ENCODE results near the gene GPBP1L1. TPM values are rescaled to one million over a fixed set of nuclear protein-coding genes. Genes with fewer than 3 reads are reported as not detected.

GPBP1L1 gene
- total RNA-seq, 1 experiment from 2014 or later: 110 TPM

DNA sequence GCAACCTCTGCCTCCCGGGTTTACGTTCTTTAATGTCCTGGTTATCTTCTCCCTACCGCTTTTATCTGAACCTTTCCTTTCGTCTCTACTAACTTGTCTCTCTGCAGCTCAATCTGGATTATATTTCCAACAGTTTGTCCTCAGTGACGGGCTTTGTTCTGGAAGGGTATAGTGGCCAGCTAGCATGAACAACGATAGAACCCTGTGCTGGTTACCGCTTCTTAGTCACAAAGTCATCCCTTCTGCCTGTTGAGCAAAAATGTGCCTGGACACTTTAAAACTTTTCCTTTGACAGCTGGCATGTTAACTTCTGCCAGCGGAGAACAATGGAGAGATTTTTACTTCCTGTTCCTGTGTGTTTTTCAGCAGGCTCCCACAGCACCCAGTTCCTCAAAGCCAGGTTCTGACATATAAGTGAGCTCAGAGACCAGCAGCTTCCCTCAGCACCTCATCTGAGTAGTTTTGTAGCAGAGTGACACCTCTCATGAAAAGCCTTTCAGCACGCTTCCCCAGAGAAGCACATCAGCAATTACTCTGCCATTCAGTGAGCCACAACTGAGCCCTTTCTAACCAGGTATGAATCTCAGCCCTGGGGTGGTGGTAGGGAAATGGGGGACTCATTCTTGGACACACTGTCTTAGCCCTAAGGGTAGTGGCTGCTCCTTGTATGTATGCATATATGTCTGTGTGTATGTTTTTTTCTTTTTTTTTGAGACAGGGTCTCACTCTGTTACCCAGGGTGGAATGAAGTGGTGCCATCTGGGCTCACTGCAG, 38.9 kb downstream of the GPBP1L1 start:
- peaks cover 41% of the 10 kb centered on the region for H3K79me2 ChIP-seq (ENCODE audit: insufficient read depth, low read length)
- ATAC-seq: no peak

DNA sequence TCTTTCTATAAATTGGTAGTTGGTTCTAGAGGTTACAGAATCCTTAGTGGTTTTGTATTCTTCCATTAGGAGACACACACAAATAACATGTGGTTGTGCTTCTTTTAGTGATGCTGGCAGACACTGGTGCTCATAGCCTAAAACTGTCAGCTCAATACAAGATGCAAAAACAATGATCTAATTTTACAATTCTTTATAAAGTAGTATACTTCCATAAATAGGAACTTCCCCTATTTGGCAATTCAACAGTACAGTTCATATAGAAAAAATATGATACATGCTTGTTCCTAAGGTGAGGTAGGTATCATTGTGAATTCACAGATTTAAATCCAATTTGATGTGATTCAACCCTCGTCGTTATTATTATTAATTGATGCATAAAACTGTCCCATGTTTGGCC, 41.7 kb downstream of the GPBP1L1 start:
- no peak overlapping the region for H3K4me3 ChIP-seq (replicated peaks in 1 of 2; ENCODE audit: low read depth in 1 of 2, low read length in 2 of 2)
- H3K9ac ChIP-seq (ENCODE audit: low read length): no peak overlapping the region
- ChIA-PET RAD21 (ENCODE audit: low non-redundant PET in 1 of 2, low total read pairs in 2 of 2, uncharacterized antibody in 2 of 2, unreplicated experiment in 2 of 2) (no interaction called here), CTCF (no interaction called here), POLR2A (no interaction called here)
- H3K27ac ChIP-seq (ENCODE audit: low read depth, low read length): peak overlapping the region; percentile 2; the same call in 1 of the 2 replicates
- peaks cover 29% of the 10 kb centered on the region for H3K79me2 ChIP-seq (ENCODE audit: insufficient read depth, low read length)
- no peaks in the 10 kb centered on the region for H3K9me2 ChIP-seq (ENCODE audit: insufficient read depth)
- no TSS peak for BruUV-seq (replicated peaks)
- peaks cover 3 to 7% of the 10 kb centered on the region in 2 experiments; a peak in 3 of 4 replicates for H3K4me1 ChIP-seq (ENCODE audit: control insufficient read depth in 1 of 2, insufficient read depth in 2 of 2, low read length in 2 of 2)
- ATAC-seq (no peak), DNase-seq (ENCODE audit: low read depth, low spot score) (no peak)
- intact Hi-C loops (cut with micrococcal nuclease): loop anchor here (2.0 to 10.0 kb wide), 2 partner anchors 200 to 236 kb away; no protein-coding TSS in a partner anchor
- no peak overlapping the region for H3K4me2 ChIP-seq (ENCODE audit: low read length)
- H3K9me3 ChIP-seq (ENCODE audit: control insufficient read depth in 1 of 2, insufficient read depth in 1 of 2, low read depth in 1 of 2, low read length in 2 of 2): no peaks in the 10 kb centered on the region
- TF ChIP-seq, protein P1, sequence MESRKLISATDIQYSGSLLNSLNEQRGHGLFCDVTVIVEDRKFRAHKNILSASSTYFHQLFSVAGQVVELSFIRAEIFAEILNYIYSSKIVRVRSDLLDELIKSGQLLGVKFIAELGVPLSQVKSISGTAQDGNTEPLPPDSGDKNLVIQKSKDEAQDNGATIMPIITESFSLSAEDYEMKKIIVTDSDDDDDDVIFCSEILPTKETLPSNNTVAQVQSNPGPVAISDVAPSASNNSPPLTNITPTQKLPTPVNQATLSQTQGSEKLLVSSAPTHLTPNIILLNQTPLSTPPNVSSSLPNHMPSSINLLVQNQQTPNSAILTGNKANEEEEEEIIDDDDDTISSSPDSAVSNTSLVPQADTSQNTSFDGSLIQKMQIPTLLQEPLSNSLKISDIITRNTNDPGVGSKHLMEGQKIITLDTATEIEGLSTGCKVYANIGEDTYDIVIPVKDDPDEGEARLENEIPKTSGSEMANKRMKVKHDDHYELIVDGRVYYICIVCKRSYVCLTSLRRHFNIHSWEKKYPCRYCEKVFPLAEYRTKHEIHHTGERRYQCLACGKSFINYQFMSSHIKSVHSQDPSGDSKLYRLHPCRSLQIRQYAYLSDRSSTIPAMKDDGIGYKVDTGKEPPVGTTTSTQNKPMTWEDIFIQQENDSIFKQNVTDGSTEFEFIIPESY (IDR thresholded peaks at IDR 0.05; ENCODE audit: extremely low read depth, insufficient replicate concordance, low read length): no peak
- TF ChIP-seq, protein P2, sequence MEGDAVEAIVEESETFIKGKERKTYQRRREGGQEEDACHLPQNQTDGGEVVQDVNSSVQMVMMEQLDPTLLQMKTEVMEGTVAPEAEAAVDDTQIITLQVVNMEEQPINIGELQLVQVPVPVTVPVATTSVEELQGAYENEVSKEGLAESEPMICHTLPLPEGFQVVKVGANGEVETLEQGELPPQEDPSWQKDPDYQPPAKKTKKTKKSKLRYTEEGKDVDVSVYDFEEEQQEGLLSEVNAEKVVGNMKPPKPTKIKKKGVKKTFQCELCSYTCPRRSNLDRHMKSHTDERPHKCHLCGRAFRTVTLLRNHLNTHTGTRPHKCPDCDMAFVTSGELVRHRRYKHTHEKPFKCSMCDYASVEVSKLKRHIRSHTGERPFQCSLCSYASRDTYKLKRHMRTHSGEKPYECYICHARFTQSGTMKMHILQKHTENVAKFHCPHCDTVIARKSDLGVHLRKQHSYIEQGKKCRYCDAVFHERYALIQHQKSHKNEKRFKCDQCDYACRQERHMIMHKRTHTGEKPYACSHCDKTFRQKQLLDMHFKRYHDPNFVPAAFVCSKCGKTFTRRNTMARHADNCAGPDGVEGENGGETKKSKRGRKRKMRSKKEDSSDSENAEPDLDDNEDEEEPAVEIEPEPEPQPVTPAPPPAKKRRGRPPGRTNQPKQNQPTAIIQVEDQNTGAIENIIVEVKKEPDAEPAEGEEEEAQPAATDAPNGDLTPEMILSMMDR (IDR thresholded peaks at IDR 0.05 in 2 of 3, conservative IDR thresholded peaks at IDR 0.05 in 1 of 3; ENCODE audit: borderline replicate concordance in 1 of 3, insufficient read depth in 1 of 3, low read depth in 2 of 3, low read length in 2 of 3): no peak
- TF ChIP-seq, protein P3, sequence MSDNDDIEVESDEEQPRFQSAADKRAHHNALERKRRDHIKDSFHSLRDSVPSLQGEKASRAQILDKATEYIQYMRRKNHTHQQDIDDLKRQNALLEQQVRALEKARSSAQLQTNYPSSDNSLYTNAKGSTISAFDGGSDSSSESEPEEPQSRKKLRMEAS (IDR thresholded peaks at IDR 0.05): no peak
- TF ChIP-seq YY1 (IDR thresholded peaks at IDR 0.05; ENCODE audit: extremely low read depth, insufficient replicate concordance, low read depth, low read length) (no peak), RAD21 (IDR thresholded peaks at IDR 0.05; ENCODE audit: low read depth) (no peak), CEBPB (IDR thresholded peaks at IDR 0.05; ENCODE audit: low read depth) (no peak)
- peaks cover 17 to 26% of the 10 kb centered on the region in 2 experiments; a peak in 3 of 4 replicates for H3K36me3 ChIP-seq (ENCODE audit: control insufficient read depth in 1 of 2, insufficient read depth in 2 of 2, low read length in 2 of 2)
- H4K20me1 ChIP-seq (ENCODE audit: insufficient read depth): no peaks in the 10 kb centered on the region
- H2AFZ ChIP-seq (ENCODE audit: low read depth, low read length, poor library complexity, severe bottlenecking): no peak overlapping the region
- no peaks in the 10 kb centered on the region for H3K27me3 ChIP-seq (ENCODE audit: insufficient read depth, low read length)

More for the DNA sequence above, 38.9 kb downstream of the GPBP1L1 start:
- no TSS peak for BruUV-seq (replicated peaks)
- intact Hi-C loops (cut with micrococcal nuclease): loop anchor here (10.0 kb wide), 1 partner anchor 197 kb away; no protein-coding TSS in a partner anchor
- H3K9ac ChIP-seq (ENCODE audit: low read length): no peak overlapping the region
- no peaks in the 10 kb centered on the region for H3K27me3 ChIP-seq (ENCODE audit: insufficient read depth, low read length)
- H3K27ac ChIP-seq (ENCODE audit: low read depth, low read length): no peak overlapping the region
- CTCF ChIA-PET: no interaction called here
- no peaks in the 10 kb centered on the region for H3K9me2 ChIP-seq (ENCODE audit: insufficient read depth)
- H4K20me1 ChIP-seq (ENCODE audit: insufficient read depth): no peaks in the 10 kb centered on the region
- DNase-seq (ENCODE audit: low read depth, low spot score): no peak
- H3K36me3 ChIP-seq (ENCODE audit: control insufficient read depth in 1 of 2, insufficient read depth in 2 of 2, low read length in 2 of 2): peaks cover 20 to 28% of the 10 kb centered on the region in 2 experiments; a peak in 2 of 4 replicates
- no peak overlapping the region for H3K4me2 ChIP-seq (ENCODE audit: low read length)
- RAD21 ChIA-PET (ENCODE audit: low non-redundant PET in 1 of 2, low total read pairs in 2 of 2, uncharacterized antibody in 2 of 2, unreplicated experiment in 2 of 2): no interaction called here
- no peak for TF ChIP-seq EZH2 (IDR thresholded peaks at IDR 0.05)
- no peak for TF ChIP-seq ELF1 (IDR thresholded peaks at IDR 0.05; ENCODE audit: borderline replicate concordance, low read depth)
- no peak for TF ChIP-seq SRF (IDR thresholded peaks at IDR 0.05; ENCODE audit: low read depth)
- TF ChIP-seq TCF7L2 (IDR thresholded peaks at IDR 0.05; ENCODE audit: borderline replicate concordance, extremely low read depth, insufficient read depth, insufficient read length): no peak
- TF ChIP-seq POLR2AphosphoS5 (IDR thresholded peaks at IDR 0.05; ENCODE audit: low read depth, low read length): no peak
- no peak for TF ChIP-seq YY1 (IDR thresholded peaks at IDR 0.05; ENCODE audit: extremely low read depth, insufficient replicate concordance, low read depth, low read length)
- TF ChIP-seq JUND (IDR thresholded peaks at IDR 0.05): no peak
- no peak for TF ChIP-seq FOSL1 (IDR thresholded peaks at IDR 0.05; ENCODE audit: low read depth)
- TF ChIP-seq POLR2A (IDR thresholded peaks at IDR 0.05; ENCODE audit: borderline replicate concordance, extremely low read depth, insufficient read depth, insufficient read length): no peak
- H3K9me3 ChIP-seq (ENCODE audit: control insufficient read depth in 1 of 2, insufficient read depth in 1 of 2, low read depth in 1 of 2, low read length in 2 of 2): no peaks in the 10 kb centered on the region
- H3K4me1 ChIP-seq (ENCODE audit: control insufficient read depth in 1 of 2, insufficient read depth in 2 of 2, low read length in 2 of 2): peaks cover 3 to 7% of the 10 kb centered on the region in 2 experiments; a peak in 3 of 4 replicates
- H2AFZ ChIP-seq (ENCODE audit: low read depth, low read length, poor library complexity, severe bottlenecking): no peak overlapping the region
- H3K4me3 ChIP-seq (replicated peaks in 1 of 2; ENCODE audit: low read depth in 1 of 2, low read length in 2 of 2): no peak overlapping the region
- POLR2A ChIA-PET: no interaction called here

Measured in HCT116 (cell line).